Smooth muscle cell (in vitro differentiated cells): Measurements from ENCODE around the gene PSMB9. TPM values are rescaled to one million over a fixed set of nuclear protein-coding genes. Genes with fewer than 3 reads are reported as not detected.

ENCODE experiments used
- DNase-seq: peaks from one replicate; lab custom pipeline; 2025; ENCODE audit not compliant: unreplicated experiment; lab: John Stamatoyannopoulos, UW
- H2AFZ ChIP-seq: fragments of 200-600 bp; sonication (generic); 2 replicates; pipeline ENCODE4 v1.6.0; 2016; ENCODE audit warnings: antibody characterized with exemption, low read depth, mild to moderate bottlenecking
- H3F3A ChIP-seq: fragments of 200-600 bp; sonication (generic); 2 replicates; pipeline ENCODE4 v1.6.0; 2017; ENCODE audit warnings: antibody characterized with exemption, low read depth
- H3K27ac ChIP-seq: fragments of 200-600 bp; sonication (generic); 2 replicates; pipeline ENCODE4 v1.5.1; 2016; ENCODE audit warnings: low read depth, mild to moderate bottlenecking
- H3K27me3 ChIP-seq: fragments of 200-600 bp; sonication (generic); 2 replicates; pipeline ENCODE4 v1.6.1; 2016; ENCODE audit warnings: low read depth, mild to moderate bottlenecking
- H3K36me3 ChIP-seq: fragments of 200-600 bp; sonication (generic); 2 replicates; pipeline ENCODE4 v1.5.1; 2016; ENCODE audit warnings: low read depth
- H3K4me1 ChIP-seq: fragments of 200-600 bp; sonication (generic); 2 replicates; pipeline ENCODE4 v1.5.1; 2016; ENCODE audit warnings: low read depth
- H3K4me2 ChIP-seq: fragments of 200-600 bp; sonication (generic); 2 replicates; pipeline ENCODE4 v1.6.0; 2016; ENCODE audit warnings: mild to moderate bottlenecking
- H3K4me3 ChIP-seq: fragments of 200-600 bp; sonication (generic); 2 replicates; pipeline ENCODE4 v1.5.1; 2016; ENCODE audit warnings: mild to moderate bottlenecking
- H3K79me2 ChIP-seq: fragments of 200-600 bp; sonication (generic); 2 replicates; pipeline ENCODE4 v1.6.0; 2016; ENCODE audit warnings: low read depth, mild to moderate bottlenecking
- H3K9ac ChIP-seq: fragments of 200-600 bp; sonication (generic); 2 replicates; pipeline ENCODE4 v1.6.0; 2016; ENCODE audit warnings: low read depth
- H3K9me3 ChIP-seq: fragments of 200-600 bp; sonication (generic); replicated peaks from 2 replicates; pipeline ENCODE4 v1.5.1; 2016; ENCODE audit warnings: low read depth
- H4K20me1 ChIP-seq: fragments of 200-600 bp; sonication (generic); 2 replicates; pipeline ENCODE4 v1.6.0; 2016; ENCODE audit warnings: low read depth
- WGBS: methylation state at CpG from one replicate; pipeline ENCODE4 v1.1.7; 2016; ENCODE audit warnings: low lambda C conversion rate; 5-methylcytosine and 5-hydroxymethylcytosine counted together
- polyA plus RNA-seq: library from polyadenylated mRNA; unstranded; fragments of >200 nt; fragmentation: Nextera tagmentation; extraction: Ambion mirVana; gene quantifications from 2 replicates; pipeline ENCODE4 v1.2.1, GENCODE V29; 2016
- total RNA-seq: library from RNA; depleted of rRNA; stranded (reverse); fragments of >200 nt; gene quantifications from 2 replicates; pipeline ENCODE4 v1.2.3, GENCODE V29; 2014
- TF ChIP-seq, protein P1 (sequence below): fragments of 200-600 bp; sonication (generic); IDR thresholded peaks from 2 replicates; pipeline ENCODE4 v1.5.1; 2017; ENCODE audit warnings: borderline replicate concordance, mild to moderate bottlenecking, antibody characterized with exemption; ENCODE audit not compliant: insufficient read depth, poor library complexity, severe bottlenecking

The PSMB9 gene
- total and polyA plus RNA-seq, 2 experiments from 2014 or later = 2.2 TPM; not detected in 1

DNA sequence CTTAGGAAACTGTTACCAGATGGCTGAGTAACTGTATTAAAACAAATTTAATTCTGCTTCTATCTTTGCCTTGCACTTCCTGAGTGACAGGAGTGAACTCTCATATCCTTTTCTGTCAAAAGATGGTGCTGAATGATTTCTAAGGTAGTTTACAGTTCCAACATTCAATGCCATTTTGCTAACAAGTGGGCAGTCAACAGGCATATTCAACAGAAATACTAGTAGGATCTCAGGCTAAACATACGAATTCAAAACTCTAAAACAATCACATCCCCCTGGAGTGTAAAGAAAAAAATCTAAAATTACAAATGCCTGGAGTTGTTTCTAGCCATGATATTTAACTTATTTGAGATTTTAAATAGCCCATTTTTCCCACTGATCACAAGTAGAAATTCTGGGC lies 6.7 kb downstream of the PSMB9 start:
- no peak overlapping the region for H2AFZ ChIP-seq
- no peak overlapping the region for H3K4me3 ChIP-seq
- H3K9me3 ChIP-seq = no peaks in the 10 kb centered on the region
- no peak overlapping the region for H3K9ac ChIP-seq
- H3K36me3 ChIP-seq = no peaks in the 10 kb centered on the region
- no peaks in the 10 kb centered on the region for H3K79me2 ChIP-seq
- H3K27me3 ChIP-seq = peaks cover 43% of the 10 kb centered on the region
- no peak overlapping the region for H3K4me2 ChIP-seq
- WGBS = 90% methylated on average over 1 of the region's 1 CpG
- TF ChIP-seq, protein P1, sequence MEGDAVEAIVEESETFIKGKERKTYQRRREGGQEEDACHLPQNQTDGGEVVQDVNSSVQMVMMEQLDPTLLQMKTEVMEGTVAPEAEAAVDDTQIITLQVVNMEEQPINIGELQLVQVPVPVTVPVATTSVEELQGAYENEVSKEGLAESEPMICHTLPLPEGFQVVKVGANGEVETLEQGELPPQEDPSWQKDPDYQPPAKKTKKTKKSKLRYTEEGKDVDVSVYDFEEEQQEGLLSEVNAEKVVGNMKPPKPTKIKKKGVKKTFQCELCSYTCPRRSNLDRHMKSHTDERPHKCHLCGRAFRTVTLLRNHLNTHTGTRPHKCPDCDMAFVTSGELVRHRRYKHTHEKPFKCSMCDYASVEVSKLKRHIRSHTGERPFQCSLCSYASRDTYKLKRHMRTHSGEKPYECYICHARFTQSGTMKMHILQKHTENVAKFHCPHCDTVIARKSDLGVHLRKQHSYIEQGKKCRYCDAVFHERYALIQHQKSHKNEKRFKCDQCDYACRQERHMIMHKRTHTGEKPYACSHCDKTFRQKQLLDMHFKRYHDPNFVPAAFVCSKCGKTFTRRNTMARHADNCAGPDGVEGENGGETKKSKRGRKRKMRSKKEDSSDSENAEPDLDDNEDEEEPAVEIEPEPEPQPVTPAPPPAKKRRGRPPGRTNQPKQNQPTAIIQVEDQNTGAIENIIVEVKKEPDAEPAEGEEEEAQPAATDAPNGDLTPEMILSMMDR = no peak
- no peak overlapping the region for H3K27ac ChIP-seq
- H3K4me1 ChIP-seq = peaks cover 2% of the 10 kb centered on the region
- DNase-seq = no peak
- H4K20me1 ChIP-seq = no peaks in the 10 kb centered on the region
- H3F3A ChIP-seq = no peaks in the 10 kb centered on the region

DNA sequence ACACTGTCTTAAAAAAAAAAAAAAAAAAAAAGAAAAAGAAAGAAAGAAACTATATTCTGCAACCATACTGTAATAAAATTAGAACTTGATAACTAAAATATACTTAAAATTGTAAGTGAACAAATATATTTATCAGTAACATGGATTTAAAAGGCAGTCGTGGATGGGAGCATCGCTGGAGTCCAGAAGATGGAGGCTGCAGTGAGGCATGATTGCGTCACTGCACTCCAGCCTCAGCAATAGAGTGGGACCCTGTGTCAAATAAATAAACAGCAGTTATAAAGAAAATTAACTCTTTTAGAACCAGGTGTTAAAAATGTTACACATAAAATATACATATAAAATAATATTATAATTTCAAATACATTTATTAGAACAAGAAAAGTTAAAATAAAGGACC lies 8.7 kb downstream of the PSMB9 start:
- H3K27ac ChIP-seq = no peak overlapping the region
- peaks cover 43% of the 10 kb centered on the region for H3K27me3 ChIP-seq
- no peaks in the 10 kb centered on the region for H3F3A ChIP-seq
- no peak overlapping the region for H3K9ac ChIP-seq
- no peak for DNase-seq
- H3K79me2 ChIP-seq = no peaks in the 10 kb centered on the region
- 89% methylated on average over 3 of the region's 3 CpGs for WGBS
- H4K20me1 ChIP-seq = no peaks in the 10 kb centered on the region
- H3K9me3 ChIP-seq = no peaks in the 10 kb centered on the region
- no peaks in the 10 kb centered on the region for H3K36me3 ChIP-seq
- no peak overlapping the region for H2AFZ ChIP-seq
- no peak overlapping the region for H3K4me3 ChIP-seq
- H3K4me1 ChIP-seq = peaks cover 2% of the 10 kb centered on the region
- no peak overlapping the region for H3K4me2 ChIP-seq
- TF ChIP-seq, protein P1 = no peak

DNA sequence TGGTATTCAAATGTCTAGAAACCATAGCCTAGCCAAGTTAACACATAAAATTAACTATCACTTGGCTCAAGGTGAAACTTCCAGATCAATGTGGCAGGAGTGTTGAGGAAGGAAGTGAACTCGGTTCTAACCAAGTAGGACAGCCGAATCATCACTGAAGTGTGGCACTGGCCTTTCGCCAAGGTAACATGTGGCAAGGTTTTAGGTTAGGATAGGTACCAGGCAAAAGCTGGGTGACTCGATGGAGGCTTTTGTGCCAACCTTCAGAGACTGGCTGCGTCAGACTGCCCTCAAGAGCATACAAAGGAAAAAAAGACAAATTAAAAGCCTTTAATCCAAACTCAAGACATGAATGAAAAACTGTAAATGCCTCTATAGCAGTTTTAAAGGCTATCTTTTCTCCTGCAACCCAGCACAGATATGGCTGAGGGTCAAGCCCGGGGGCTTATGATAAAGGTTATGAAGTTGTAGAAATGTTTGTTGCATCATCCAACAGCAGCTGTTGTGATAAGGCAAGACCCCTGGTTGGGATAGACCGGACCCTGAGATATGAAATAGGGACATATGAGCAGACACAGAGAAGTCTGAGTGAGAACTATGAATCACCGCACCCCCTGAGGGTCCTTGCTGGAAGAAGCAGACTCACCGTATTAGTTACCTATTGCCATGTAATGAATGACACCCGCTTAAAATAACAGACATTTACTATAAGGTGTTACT lies 11.9 kb downstream of the PSMB9 start:
- no peak overlapping the region for H2AFZ ChIP-seq
- TF ChIP-seq, protein P1 = no peak
- 74% methylated on average over 10 of the region's 10 CpGs for WGBS
- no peaks in the 10 kb centered on the region for H4K20me1 ChIP-seq
- no peak overlapping the region for H3K4me3 ChIP-seq
- H3K27ac ChIP-seq = no peak overlapping the region
- no peaks in the 10 kb centered on the region for H3F3A ChIP-seq
- no peak overlapping the region for H3K9ac ChIP-seq
- H3K9me3 ChIP-seq = no peaks in the 10 kb centered on the region
- no peak overlapping the region for H3K4me2 ChIP-seq
- H3K4me1 ChIP-seq = peaks cover 2% of the 10 kb centered on the region
- no peaks in the 10 kb centered on the region for H3K79me2 ChIP-seq
- no peaks in the 10 kb centered on the region for H3K36me3 ChIP-seq
- DNase-seq = no peak
- peaks cover 60% of the 10 kb centered on the region for H3K27me3 ChIP-seq

DNA sequence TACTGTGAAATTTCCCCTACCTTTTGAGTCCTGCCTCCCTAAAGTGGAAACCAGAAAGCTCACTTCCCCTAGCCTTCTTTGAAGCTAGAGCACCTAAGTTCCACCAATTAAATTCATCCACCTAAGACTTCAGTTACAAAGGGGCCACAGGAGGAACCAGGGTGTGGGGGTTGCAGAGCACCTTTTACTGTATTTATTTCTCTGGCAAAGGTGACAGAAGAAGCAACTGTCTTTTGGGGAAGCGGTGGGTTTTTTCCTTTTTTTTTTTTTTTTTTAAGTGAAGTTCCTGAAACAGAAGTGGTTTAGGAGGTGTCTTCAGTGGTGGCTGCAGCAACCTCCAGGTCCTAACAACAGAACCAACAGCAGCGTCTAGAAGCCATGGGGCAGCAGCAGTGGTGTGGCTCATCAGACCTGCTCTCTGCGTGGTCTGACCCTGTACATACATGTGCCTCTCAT lies 13.1 kb downstream of the PSMB9 start:
- Histone ChIP-seq H3K27ac (no peak overlapping the region), H3K9ac (no peak overlapping the region), H3F3A (no peaks in the 10 kb centered on the region), H3K36me3 (no peaks in the 10 kb centered on the region), H3K4me2 (no peak overlapping the region), H3K79me2 (no peaks in the 10 kb centered on the region), H3K27me3 (peaks cover 71% of the 10 kb centered on the region), H2AFZ (no peak overlapping the region), H3K4me1 (no peaks in the 10 kb centered on the region), H3K9me3 (no peaks in the 10 kb centered on the region), H3K4me3 (no peak overlapping the region), H4K20me1 (no peaks in the 10 kb centered on the region)
- WGBS = 74% methylated on average over 3 of the region's 3 CpGs
- TF ChIP-seq, protein P1 = no peak
- DNase-seq = no peak
